A673 (cell line): ENCODE results near the gene GDF10.

Experiments
- CTCF ChIP-seq: fragments of 300-800, 200-600 bp; sonication (generic); conservative IDR thresholded peaks from 2 replicates; pipeline ENCODE4 v1.5.1; 2017; ENCODE audit warnings: low read depth, mild to moderate bottlenecking, antibody characterized with exemption, low read length, moderate library complexity, mixed read lengths
- EZH2 ChIP-seq: fragments of 200-600 bp; sonication (generic); IDR thresholded peaks from 2 replicates; pipeline ENCODE4 v1.6.1; 2017; ENCODE audit warnings: borderline replicate concordance, low read depth, mild to moderate bottlenecking, mixed read lengths, antibody characterized with exemption, low read length; ENCODE audit not compliant: poor library complexity, severe bottlenecking

- TF ChIP-seq CTCF (no peak), EZH2 (no peak)
These were observed 57.2 kb downstream of the GDF10 start for GRCh38 chr10:47357131-47357582.
